HepG2 (cell line): ENCODE data around the gene LEPR. TPM values are rescaled to one million over a fixed set of nuclear protein-coding genes. Genes with fewer than 3 reads are reported as not detected.

Experiments used
- ARNT ChIP-seq: fragments of 450-650 bp; IDR thresholded peaks from 2 replicates; pipeline ENCODE4 v1.6.1; 2017
- FOSL2 ChIP-seq: sonication (generic); formaldehyde crosslinking; IDR thresholded peaks from 2 replicates; pipeline ENCODE4 v1.4.0; 2020; ENCODE audit warnings: missing genetic modification reagents
- HMG20A ChIP-seq: IDR thresholded peaks from 2 replicates; pipeline ENCODE4 v1.6.1; 2016; ENCODE audit warnings: borderline replicate concordance
- NFIB ChIP-seq: sonication (generic); formaldehyde crosslinking; IDR thresholded peaks from 2 replicates; pipeline ENCODE4 v1.9.0; 2021; ENCODE audit warnings: missing genetic modification reagents, mild to moderate bottlenecking, borderline replicate concordance
- PHF5A ChIP-seq: IDR thresholded peaks from one replicate; pipeline ENCODE4 v1.6.1; 2018; ENCODE audit warnings: low read depth, missing genetic modification reagents; ENCODE audit not compliant: unreplicated experiment
- SIX1 ChIP-seq: sonication (generic); formaldehyde crosslinking; IDR thresholded peaks from 2 replicates; pipeline ENCODE4 v1.4.0; 2020; ENCODE audit warnings: missing genetic modification reagents, borderline replicate concordance
- SMC3 ChIP-seq: IDR thresholded peaks from 2 replicates; pipeline ENCODE4 v1.6.1; 2011; ENCODE audit warnings: low read length, improper control_type of control experiment
- SOX13 ChIP-seq, 3 experiments: fragments of 450-650 bp in 1 of 3; sonication (generic) in 1 of 3; formaldehyde crosslinking in 1 of 3; IDR thresholded peaks in 2 of 3; conservative IDR thresholded peaks in 1 of 3; 2 replicates each; pipeline versions ENCODE4 v1.5.0 to v1.6.1; 2016 to 2020; ENCODE audit warnings: antibody characterized with exemption in 1 of 3, mild to moderate bottlenecking in 1 of 3, missing compliant biosample characterization in 1 of 3, missing genetic modification reagents in 1 of 3, moderate library complexity in 1 of 3
- ZNF234 ChIP-seq: sonication (generic); formaldehyde crosslinking; conservative IDR thresholded peaks from 2 replicates; pipeline ENCODE4 v1.5.1; 2020; ENCODE audit warnings: mild to moderate bottlenecking, missing genetic modification reagents
- ZNF296 ChIP-seq: sonication (generic); formaldehyde crosslinking; conservative IDR thresholded peaks from 2 replicates; pipeline ENCODE4 v1.5.0; 2020; ENCODE audit warnings: mild to moderate bottlenecking, missing genetic modification reagents
- ZNF335 ChIP-seq: sonication (generic); formaldehyde crosslinking; IDR thresholded peaks from 2 replicates; pipeline ENCODE4 v1.4.0; 2020; ENCODE audit warnings: missing genetic modification reagents
- ZNF558 ChIP-seq: sonication (generic); formaldehyde crosslinking; IDR thresholded peaks from 2 replicates; pipeline ENCODE4 v1.9.0; 2022; ENCODE audit warnings: mild to moderate bottlenecking, missing genetic modification reagents, borderline replicate concordance
- ZNF644 ChIP-seq: IDR thresholded peaks from 2 replicates; pipeline ENCODE4 v1.6.1; 2016; ENCODE audit warnings: low read depth
- polyA plus RNA-seq, 8 experiments: library from polyadenylated mRNA; depleted of rRNA in 3 of 8; stranded (reverse) in 7 of 8; unstranded in 1 of 8; fragments of >200 nt; fragmentation: Illumina TruSeq in 4 of 8; extraction: Trizol in 4 of 8; gene quantifications; 2 replicates each; pipeline versions ENCODE4 v1.2.1 to v1.2.3, GENCODE V29; 2011 to 2016; ENCODE audit warnings: low read depth in 4 of 8, missing spikeins in 1 of 8, mixed read lengths in 1 of 8; ENCODE audit not compliant: insufficient read depth in 1 of 8
- total RNA-seq, 5 experiments: library from RNA; depleted of rRNA; stranded (reverse); fragments of >200 nt; fragmentation: Illumina TruSeq; extraction: Trizol; gene quantifications; 2 replicates each; pipeline ENCODE4 v1.2.3, GENCODE V29; 2016; ENCODE audit warnings: low read depth in 1 of 5
- TF ChIP-seq, protein P1 (sequence below): IDR thresholded peaks from 2 replicates; pipeline ENCODE4 v1.6.1; 2016; ENCODE audit warnings: missing genetic modification reagents, missing compliant biosample characterization
- TF ChIP-seq, protein P2 (sequence below): sonication (generic); formaldehyde crosslinking; IDR thresholded peaks from 2 replicates; pipeline ENCODE4 v1.4.0; 2020; ENCODE audit warnings: missing genetic modification reagents, borderline replicate concordance
- TF ChIP-seq, protein P3 (sequence below): sonication (generic); formaldehyde crosslinking; conservative IDR thresholded peaks from 2 replicates; pipeline ENCODE4 v1.4.0; 2020; ENCODE audit warnings: missing genetic modification reagents
- TF ChIP-seq, protein P4 (sequence below): sonication (generic); formaldehyde crosslinking; IDR thresholded peaks from 2 replicates; pipeline ENCODE4 v1.5.0; 2020; ENCODE audit warnings: mild to moderate bottlenecking, missing genetic modification reagents, borderline replicate concordance

Gene LEPR
- total and polyA plus RNA-seq, 2 of the 13 experiments (the other 11 are each of a cell fraction or from before 2014, with no cell fraction given) = 0.60 to 1.7 TPM

DNA sequence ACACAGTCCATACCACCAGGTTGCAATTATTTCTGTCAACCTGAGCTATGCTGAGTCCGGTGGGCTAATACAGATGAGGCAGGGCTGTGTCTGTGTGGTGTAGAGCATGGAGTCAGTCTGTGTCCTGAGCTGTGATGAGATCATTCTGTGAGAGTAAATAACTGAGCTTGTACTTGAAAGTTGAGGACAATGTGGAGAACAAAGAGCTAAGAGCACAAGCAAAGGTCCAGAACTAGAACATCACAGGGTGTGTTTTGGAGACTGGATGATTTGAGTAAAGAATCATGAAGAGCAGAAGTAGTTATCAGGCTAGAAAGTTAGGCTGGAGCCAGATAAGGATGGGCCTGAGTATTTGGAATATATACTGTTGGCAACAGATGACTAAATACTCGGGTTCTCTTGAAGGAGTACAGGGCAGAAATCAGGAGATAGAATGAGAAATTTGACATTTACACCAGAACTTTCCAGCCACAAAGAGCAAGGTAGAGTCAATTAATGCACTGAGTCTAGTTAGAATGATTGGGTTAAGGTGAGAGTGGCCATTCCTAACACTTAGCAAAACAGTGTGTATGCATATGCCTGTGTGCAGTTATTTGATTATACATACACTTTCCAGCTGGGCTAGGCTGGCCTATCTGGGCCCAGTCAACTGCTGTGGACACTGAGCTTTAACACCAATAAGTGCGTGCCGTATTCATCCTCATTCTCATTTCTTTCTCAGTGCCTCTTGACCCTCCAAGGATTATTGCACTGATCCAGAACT lies 48.8 kb downstream of the LEPR start (continued):
- TF ChIP-seq, protein P1, sequence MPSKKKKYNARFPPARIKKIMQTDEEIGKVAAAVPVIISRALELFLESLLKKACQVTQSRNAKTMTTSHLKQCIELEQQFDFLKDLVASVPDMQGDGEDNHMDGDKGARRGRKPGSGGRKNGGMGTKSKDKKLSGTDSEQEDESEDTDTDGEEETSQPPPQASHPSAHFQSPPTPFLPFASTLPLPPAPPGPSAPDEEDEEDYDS = 0 out of 2 replicates have a peak, but pooled peaks have one; percentile 18
- peak; percentile 21; the same call in 1 of the 2 replicates for TF ChIP-seq HMG20A
- TF ChIP-seq, protein P2, sequence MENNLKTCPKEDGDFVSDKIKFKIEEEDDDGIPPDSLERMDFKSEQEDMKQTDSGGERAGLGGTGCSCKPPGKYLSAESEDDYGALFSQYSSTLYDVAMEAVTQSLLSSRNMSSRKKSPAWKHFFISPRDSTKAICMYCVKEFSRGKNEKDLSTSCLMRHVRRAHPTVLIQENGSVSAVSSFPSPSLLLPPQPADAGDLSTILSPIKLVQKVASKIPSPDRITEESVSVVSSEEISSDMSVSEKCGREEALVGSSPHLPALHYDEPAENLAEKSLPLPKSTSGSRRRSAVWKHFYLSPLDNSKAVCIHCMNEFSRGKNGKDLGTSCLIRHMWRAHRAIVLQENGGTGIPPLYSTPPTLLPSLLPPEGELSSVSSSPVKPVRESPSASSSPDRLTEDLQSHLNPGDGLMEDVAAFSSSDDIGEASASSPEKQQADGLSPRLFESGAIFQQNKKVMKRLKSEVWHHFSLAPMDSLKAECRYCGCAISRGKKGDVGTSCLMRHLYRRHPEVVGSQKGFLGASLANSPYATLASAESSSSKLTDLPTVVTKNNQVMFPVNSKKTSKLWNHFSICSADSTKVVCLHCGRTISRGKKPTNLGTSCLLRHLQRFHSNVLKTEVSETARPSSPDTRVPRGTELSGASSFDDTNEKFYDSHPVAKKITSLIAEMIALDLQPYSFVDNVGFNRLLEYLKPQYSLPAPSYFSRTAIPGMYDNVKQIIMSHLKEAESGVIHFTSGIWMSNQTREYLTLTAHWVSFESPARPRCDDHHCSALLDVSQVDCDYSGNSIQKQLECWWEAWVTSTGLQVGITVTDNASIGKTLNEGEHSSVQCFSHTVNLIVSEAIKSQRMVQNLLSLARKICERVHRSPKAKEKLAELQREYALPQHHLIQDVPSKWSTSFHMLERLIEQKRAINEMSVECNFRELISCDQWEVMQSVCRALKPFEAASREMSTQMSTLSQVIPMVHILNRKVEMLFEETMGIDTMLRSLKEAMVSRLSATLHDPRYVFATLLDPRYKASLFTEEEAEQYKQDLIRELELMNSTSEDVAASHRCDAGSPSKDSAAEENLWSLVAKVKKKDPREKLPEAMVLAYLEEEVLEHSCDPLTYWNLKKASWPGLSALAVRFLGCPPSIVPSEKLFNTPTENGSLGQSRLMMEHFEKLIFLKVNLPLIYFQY (CRISPR knock-in tag) = no peak
- TF ChIP-seq, protein P3, sequence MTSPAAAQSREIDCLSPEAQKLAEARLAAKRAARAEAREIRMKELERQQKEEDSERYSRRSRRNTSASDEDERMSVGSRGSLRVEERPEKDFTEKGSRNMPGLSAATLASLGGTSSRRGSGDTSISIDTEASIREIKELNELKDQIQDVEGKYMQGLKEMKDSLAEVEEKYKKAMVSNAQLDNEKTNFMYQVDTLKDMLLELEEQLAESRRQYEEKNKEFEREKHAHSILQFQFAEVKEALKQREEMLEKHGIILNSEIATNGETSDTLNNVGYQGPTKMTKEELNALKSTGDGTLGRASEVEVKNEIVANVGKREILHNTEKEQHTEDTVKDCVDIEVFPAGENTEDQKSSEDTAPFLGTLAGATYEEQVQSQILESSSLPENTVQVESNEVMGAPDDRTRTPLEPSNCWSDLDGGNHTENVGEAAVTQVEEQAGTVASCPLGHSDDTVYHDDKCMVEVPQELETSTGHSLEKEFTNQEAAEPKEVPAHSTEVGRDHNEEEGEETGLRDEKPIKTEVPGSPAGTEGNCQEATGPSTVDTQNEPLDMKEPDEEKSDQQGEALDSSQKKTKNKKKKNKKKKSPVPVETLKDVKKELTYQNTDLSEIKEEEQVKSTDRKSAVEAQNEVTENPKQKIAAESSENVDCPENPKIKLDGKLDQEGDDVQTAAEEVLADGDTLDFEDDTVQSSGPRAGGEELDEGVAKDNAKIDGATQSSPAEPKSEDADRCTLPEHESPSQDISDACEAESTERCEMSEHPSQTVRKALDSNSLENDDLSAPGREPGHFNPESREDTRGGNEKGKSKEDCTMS (CRISPR knock-in tag) = no peak
- TF ChIP-seq ZNF558 (CRISPR knock-in tag) = no peak
- no peak for TF ChIP-seq ARNT
- TF ChIP-seq PHF5A (CRISPR knock-in tag) = no peak
- TF ChIP-seq FOSL2 (CRISPR knock-in tag) = 0 out of 2 replicates have a peak, but pooled peaks have one; percentile 17
- TF ChIP-seq NFIB (CRISPR knock-in tag) = no peak
- TF ChIP-seq SMC3 = no peak
- no peak for TF ChIP-seq SIX1
- TF ChIP-seq SOX13 (IDR thresholded peaks at IDR 0.05) = no peak
- peak in 1 of 2 experiments; percentile 72; a peak in 2 of 4 replicates for TF ChIP-seq SOX13 (CRISPR knock-in tag; conservative IDR thresholded peaks at IDR 0.05 in 1 of 2, IDR thresholded peaks at IDR 0.05 in 1 of 2)
- TF ChIP-seq ZNF644 = no peak
- TF ChIP-seq, protein P4, sequence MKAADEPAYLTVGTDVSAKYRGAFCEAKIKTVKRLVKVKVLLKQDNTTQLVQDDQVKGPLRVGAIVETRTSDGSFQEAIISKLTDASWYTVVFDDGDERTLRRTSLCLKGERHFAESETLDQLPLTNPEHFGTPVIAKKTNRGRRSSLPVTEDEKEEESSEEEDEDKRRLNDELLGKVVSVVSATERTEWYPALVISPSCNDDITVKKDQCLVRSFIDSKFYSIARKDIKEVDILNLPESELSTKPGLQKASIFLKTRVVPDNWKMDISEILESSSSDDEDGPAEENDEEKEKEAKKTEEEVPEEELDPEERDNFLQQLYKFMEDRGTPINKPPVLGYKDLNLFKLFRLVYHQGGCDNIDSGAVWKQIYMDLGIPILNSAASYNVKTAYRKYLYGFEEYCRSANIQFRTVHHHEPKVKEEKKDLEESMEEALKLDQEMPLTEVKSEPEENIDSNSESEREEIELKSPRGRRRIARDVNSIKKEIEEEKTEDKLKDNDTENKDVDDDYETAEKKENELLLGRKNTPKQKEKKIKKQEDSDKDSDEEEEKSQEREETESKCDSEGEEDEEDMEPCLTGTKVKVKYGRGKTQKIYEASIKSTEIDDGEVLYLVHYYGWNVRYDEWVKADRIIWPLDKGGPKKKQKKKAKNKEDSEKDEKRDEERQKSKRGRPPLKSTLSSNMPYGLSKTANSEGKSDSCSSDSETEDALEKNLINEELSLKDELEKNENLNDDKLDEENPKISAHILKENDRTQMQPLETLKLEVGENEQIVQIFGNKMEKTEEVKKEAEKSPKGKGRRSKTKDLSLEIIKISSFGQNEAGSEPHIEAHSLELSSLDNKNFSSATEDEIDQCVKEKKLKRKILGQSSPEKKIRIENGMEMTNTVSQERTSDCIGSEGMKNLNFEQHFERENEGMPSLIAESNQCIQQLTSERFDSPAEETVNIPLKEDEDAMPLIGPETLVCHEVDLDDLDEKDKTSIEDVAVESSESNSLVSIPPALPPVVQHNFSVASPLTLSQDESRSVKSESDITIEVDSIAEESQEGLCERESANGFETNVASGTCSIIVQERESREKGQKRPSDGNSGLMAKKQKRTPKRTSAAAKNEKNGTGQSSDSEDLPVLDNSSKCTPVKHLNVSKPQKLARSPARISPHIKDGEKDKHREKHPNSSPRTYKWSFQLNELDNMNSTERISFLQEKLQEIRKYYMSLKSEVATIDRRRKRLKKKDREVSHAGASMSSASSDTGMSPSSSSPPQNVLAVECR (CRISPR knock-in tag) = 0 out of 2 replicates have a peak, but pooled peaks have one; percentile 28
- TF ChIP-seq ZNF335 (CRISPR knock-in tag) = no peak
- TF ChIP-seq ZNF234 (CRISPR knock-in tag) = no peak
- TF ChIP-seq ZNF296 = no peak
